Testis (tissue), 2 donors: Measurements from ENCODE around the gene DDT.
"Not testable (repeated sequence)": the region's sequence is repeated elsewhere in the genome, so short reads cannot be mapped to it uniquely, and the experiment has no call there.

Experiments used
- CTCF ChIP-seq, 3 experiments: fragments of 450-650 bp in 2 of 3; fragments of 200-600 bp in 1 of 3; sonication (generic) in 1 of 3; IDR thresholded peaks; one replicate each; pipeline ENCODE4 v1.5.1; 2016 to 2019; ENCODE audit warnings: antibody characterized with exemption in 3 of 3, mild to moderate bottlenecking in 2 of 3, moderate library complexity in 1 of 3
- POLR2A ChIP-seq: fragments of 450-650 bp; IDR thresholded peaks from one replicate; pipeline ENCODE4 v1.6.1; 2017; ENCODE audit warnings: antibody characterized with exemption, mild to moderate bottlenecking, moderate library complexity

DNA sequence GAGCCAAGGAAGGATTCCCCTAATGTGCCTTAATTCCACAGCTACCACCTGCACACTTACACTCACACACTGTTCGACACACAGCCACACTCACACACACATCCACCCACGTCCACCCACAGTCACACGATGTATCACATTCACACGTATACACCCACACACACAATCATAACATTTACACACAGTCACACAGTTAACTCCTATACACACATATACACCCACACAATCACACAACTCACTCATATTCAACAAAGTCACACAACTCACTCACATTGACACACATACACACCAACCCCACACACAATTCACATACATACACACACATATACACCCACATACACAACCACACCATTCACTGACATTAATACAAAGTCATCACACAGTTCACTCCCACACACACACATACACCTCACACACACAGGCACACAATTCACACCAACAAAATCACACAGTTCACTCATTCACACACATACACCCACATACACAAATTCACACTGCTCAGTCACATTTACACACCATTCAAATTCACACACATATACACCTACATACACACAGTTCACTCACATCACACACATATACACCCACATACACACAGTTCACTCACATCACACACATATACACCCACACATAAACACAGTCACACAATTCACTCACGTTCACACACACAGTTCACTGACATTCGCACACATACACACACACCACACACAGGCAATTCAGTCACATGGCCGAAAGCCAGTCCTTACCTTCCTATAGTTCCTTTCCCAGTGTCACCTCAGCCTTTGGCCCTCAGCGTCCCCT, 19.8 kb downstream of the DDT start:
- not testable (repeated sequence) for TF ChIP-seq POLR2A; CTCF (IDR thresholded peaks at IDR 0.05)
